NT2/D1 (cell line): ENCODE measurements around the gene YIPF2.

Source experiments
- SUZ12 ChIP-seq: IDR thresholded peaks from 2 replicates; pipeline ENCODE4 v1.6.1; 2011; ENCODE audit not compliant: insufficient read length, insufficient read depth; ENCODE audit errors: extremely low read depth
- ZNF274 ChIP-seq: IDR thresholded peaks from 2 replicates; pipeline ENCODE4 v1.6.1; 2011; ENCODE audit warnings: mild to moderate bottlenecking, low read depth, low read length

- TF ChIP-seq SUZ12 (no peak), ZNF274 (no peak)
Measured at GRCh38 chr19:10946958-10947657, 18.7 kb upstream of the YIPF2 start.
